Lower lobe of right lung (tissue), 2 donors: ENCODE measurements around the gene RAD51B. TPM values are rescaled to one million over a fixed set of nuclear protein-coding genes. Genes with fewer than 3 reads are reported as not detected.

Source experiments
- ATAC-seq, 2 donors: fragments of 200-7000 bp; cut with Tn5 transposase; one replicate each; pipeline ENCODE4 v1.9.1; 2020 to 2022; ENCODE audit warnings: mild to moderate bottlenecking in 2 of 2, moderate library complexity in 2 of 2
- DNase-seq: peaks from one replicate; pipeline ENCODE4 v3.0.0-alpha.2; 2020
- H3K27ac ChIP-seq: fragments of 200-600 bp; one replicate; pipeline ENCODE4 v1.8.0; 2022
- H3K27me3 ChIP-seq: fragments of 200-600 bp; one replicate; pipeline ENCODE4 v1.8.0; 2022; ENCODE audit warnings: low read depth
- H3K36me3 ChIP-seq: fragments of 200-600 bp; one replicate; pipeline ENCODE4 v1.8.0; 2022; ENCODE audit warnings: mild to moderate bottlenecking
- H3K4me1 ChIP-seq: fragments of 200-600 bp; one replicate; pipeline ENCODE4 v1.8.0; 2022
- H3K4me3 ChIP-seq: fragments of 200-600 bp; one replicate; pipeline ENCODE4 v1.8.0; 2022; ENCODE audit warnings: mild to moderate bottlenecking
- H3K9me3 ChIP-seq: fragments of 200-600 bp; one replicate; pipeline ENCODE4 v1.8.0; 2022
- CTCF ChIP-seq: fragments of 200-600 bp; IDR thresholded peaks from one replicate; pipeline ENCODE4 v1.8.0; 2022; ENCODE audit warnings: antibody characterized with exemption, mild to moderate bottlenecking
- intact Hi-C: fragments of 100-400 bp; cut with DNase I; formaldehyde crosslinking; loops from one replicate; pipeline ENCODE4 v1.11.0; 2022
- total RNA-seq: library from RNA; stranded (reverse); fragmentation: NEBNext Ultra II Directional; extraction: Animal tissue kit (Norgen Biotek cat#: 25700); gene quantifications from one replicate; pipeline ENCODE4 v1.2.1, GENCODE V29; 2021
- donor health status: DM: no; HTN: yes; CAD: no; lungs with severe emphysema.

The RAD51B gene
- total RNA-seq, 1 donor from 2014 or later = 22.2 TPM

DNA sequence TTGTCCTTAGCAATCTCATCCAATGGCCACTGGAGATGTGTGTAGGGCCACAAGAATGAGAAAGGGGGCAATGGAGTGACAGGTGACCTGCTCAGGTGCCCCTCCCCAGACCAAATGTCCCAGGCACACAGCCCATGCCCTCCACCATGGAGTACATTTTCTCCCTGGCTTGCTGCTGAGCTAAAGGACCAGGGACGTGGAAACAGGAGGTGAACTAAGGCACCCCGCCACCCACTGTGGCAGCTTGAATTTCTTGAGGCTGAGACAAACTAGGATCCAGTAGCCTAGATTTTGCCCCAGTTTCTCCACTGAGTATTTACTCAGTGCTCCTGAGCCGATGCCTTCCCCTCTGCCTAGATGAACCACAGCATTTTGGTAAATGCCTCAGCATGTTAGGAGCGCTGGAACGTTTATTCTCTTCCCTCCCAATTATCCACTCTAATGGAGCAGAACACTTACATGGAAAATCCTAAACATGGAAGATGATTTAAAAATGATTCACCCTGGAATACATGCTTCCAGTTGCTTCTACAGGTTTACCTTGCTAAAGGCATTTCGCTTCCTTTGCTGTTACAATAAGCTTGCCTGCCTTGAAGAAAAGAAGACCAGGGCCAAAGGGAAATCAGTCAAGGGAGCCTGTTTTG lies 775.3 kb downstream of the RAD51B start:
- intact Hi-C loops = no loop called here
- Histone ChIP-seq H3K4me3 (no peak overlapping the region), H3K9me3 (no peaks in the 10 kb centered on the region), H3K27me3 (no peaks in the 10 kb centered on the region), H3K4me1 (peaks cover 33% of the 10 kb centered on the region), H3K27ac (no peak overlapping the region), H3K36me3 (no peaks in the 10 kb centered on the region)
- DNase-seq (no peak), ATAC-seq (no peak)
- no peak for TF ChIP-seq CTCF

DNA sequence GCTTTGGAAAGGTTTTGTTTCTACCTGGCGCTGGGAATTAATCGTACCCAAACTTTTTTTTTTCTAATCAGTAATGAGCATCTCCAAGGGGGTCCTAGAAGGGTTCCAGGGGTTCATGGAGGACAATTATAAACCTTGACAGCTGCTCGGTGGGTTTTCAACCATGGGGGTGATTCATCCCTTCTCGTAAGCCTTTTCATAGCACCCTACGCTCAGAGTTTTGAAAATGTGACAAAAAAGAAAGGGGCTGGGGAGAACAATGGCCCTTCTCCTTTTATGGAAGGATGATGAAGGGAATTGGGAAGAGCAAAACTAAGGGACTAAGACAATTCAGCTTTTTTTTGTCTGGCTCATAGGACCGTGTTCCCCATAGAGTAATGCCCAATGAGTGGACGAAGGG lies 776.6 kb downstream of the RAD51B start:
- no peaks in the 10 kb centered on the region for H3K36me3 ChIP-seq
- DNase-seq (no peak), ATAC-seq (no peak)
- intact Hi-C loops = no loop called here
- H3K27ac ChIP-seq = no peak overlapping the region
- no peaks in the 10 kb centered on the region for H3K9me3 ChIP-seq
- no peak overlapping the region for H3K4me3 ChIP-seq
- TF ChIP-seq CTCF = no peak
- no peaks in the 10 kb centered on the region for H3K27me3 ChIP-seq
- peaks cover 33% of the 10 kb centered on the region for H3K4me1 ChIP-seq

GRCh38 chr14:68596701-68597100 lies 777.1 kb downstream of the RAD51B start:
- intact Hi-C loops = no loop called here
- Histone ChIP-seq H3K36me3 (no peaks in the 10 kb centered on the region), H3K4me3 (no peak overlapping the region), H3K27me3 (no peaks in the 10 kb centered on the region), H3K4me1 (peaks cover 33% of the 10 kb centered on the region), H3K27ac (no peak overlapping the region), H3K9me3 (no peaks in the 10 kb centered on the region)
- DNase-seq (no peak), ATAC-seq (no peak)
- no peak for TF ChIP-seq CTCF

- Histone ChIP-seq H3K4me3 (peak overlapping the region; percentile 9), H3K27me3 (no peaks in the 10 kb centered on the region), H3K9me3 (no peaks in the 10 kb centered on the region), H3K36me3 (no peaks in the 10 kb centered on the region), H3K4me1 (peaks cover 37% of the 10 kb centered on the region), H3K27ac (peak overlapping the region; percentile 86)
- TF ChIP-seq CTCF = no peak
- intact Hi-C loops = no loop called here
- no peak for ATAC-seq
- DNase-seq = no peak
Measured at GRCh38 chr14:68598089-68598488, 778.5 kb downstream of the RAD51B start.

DNA sequence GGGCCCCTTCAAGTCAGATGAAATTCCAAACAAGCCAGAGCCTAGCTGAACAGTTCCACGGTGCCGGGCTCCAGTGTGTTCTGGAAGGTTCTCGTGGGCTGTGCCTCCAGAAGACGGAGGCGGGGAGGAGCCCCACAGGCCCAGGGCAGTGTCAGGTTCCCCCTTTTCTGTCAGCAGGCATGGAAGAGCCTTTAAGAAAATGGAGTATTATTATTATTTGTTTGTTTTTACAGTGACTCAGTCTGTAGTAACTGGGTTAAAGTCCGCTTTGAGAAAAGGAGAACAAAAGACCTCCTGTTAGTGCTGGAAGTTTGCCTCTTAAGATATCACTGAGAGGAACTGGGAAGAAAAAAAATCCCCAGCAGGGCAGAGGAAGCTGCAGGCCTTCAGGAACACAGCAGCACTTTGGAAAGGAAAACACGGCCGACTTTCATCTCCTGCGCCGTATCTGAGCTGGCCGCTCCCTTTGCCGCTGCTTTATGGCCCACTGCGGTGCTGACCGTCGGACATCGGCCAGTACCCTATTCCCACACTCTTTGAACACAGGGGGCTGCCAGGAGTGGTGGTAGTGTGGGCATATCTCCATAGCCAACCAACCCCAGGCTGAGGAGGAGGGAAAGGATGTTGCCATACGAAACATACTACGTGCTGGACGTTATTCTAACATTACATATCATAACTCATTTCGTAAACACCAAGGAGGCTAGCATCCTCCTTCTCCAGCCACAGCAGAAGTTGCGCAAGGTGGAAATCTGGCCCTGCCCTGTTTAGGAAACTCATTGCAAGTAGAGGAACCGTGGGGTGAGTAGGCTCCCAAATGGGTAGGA lies 779.3 kb downstream of the RAD51B start:
- DNase-seq (peak; percentile 83), ATAC-seq (peak; percentile 82 to 87)
- peak overlapping the region; percentile 86 for H3K27ac ChIP-seq
- TF ChIP-seq CTCF = no peak
- no peaks in the 10 kb centered on the region for H3K9me3 ChIP-seq
- H3K4me3 ChIP-seq = peak overlapping the region; percentile 9
- intact Hi-C loops = no loop called here
- no peaks in the 10 kb centered on the region for H3K27me3 ChIP-seq
- H3K4me1 ChIP-seq = peaks cover 38% of the 10 kb centered on the region
- no peaks in the 10 kb centered on the region for H3K36me3 ChIP-seq
